Astrocyte (in vitro differentiated cells and primary cell): ENCODE data around the gene HSF2BP. TPM values are rescaled to one million over a fixed set of nuclear protein-coding genes. Genes with fewer than 3 reads are reported as not detected.
A peak's percentile ranks its signal among the peaks of the same experiment; 100 is the strongest.

Source experiments
- DNase-seq: peaks from one replicate; pipeline ENCODE4 v3.0.0-alpha.2; 2010; ENCODE audit warnings: low read depth
- FAIRE-seq: peaks from 2 replicates; lab custom pipeline; 2011; peaks lifted over from hg19 to GRCh38; lab: Jason Lieb, UNC
- H2AFZ ChIP-seq: 2 replicates; pipeline ENCODE4 v1.6.0; 2012; ENCODE audit warnings: low read depth, low read length, inconsistent platforms
- H3K27ac ChIP-seq: 2 replicates; pipeline ENCODE4 v1.5.1; 2011; ENCODE audit warnings: low read depth, low read length, inconsistent platforms
- H3K27me3 ChIP-seq: 2 replicates; pipeline ENCODE4 v1.6.0; 2011; ENCODE audit warnings: low read length, inconsistent platforms; ENCODE audit not compliant: insufficient read depth
- H3K36me3 ChIP-seq: 2 replicates; pipeline ENCODE4 v1.5.1; 2011; ENCODE audit warnings: low read length, inconsistent platforms; ENCODE audit not compliant: insufficient read depth
- H3K4me1 ChIP-seq: 2 replicates; pipeline ENCODE4 v1.5.1; 2011; ENCODE audit warnings: low read length, inconsistent platforms; ENCODE audit not compliant: insufficient read depth
- H3K4me2 ChIP-seq: 2 replicates; pipeline ENCODE4 v1.6.0; 2012; ENCODE audit warnings: low read length, inconsistent platforms
- H3K4me3 ChIP-seq: 2 replicates; pipeline ENCODE4 v1.5.1; 2011; ENCODE audit warnings: low read depth, mild to moderate bottlenecking, low read length, inconsistent platforms; ENCODE audit not compliant: insufficient read depth
- H3K79me2 ChIP-seq: 2 replicates; pipeline ENCODE4 v1.6.0; 2012; ENCODE audit warnings: mild to moderate bottlenecking, low read length, inconsistent platforms; ENCODE audit not compliant: insufficient read depth
- H3K9ac ChIP-seq: 2 replicates; pipeline ENCODE4 v1.6.0; 2012; ENCODE audit warnings: mild to moderate bottlenecking, low read length, inconsistent platforms
- H3K9me3 ChIP-seq: 2 replicates; pipeline ENCODE4 v1.5.1; 2012; ENCODE audit warnings: low read depth, mild to moderate bottlenecking, low read length, inconsistent platforms; ENCODE audit not compliant: insufficient read depth
- H4K20me1 ChIP-seq: 2 replicates; pipeline ENCODE4 v1.6.0; 2012; ENCODE audit warnings: low read length, inconsistent platforms; ENCODE audit not compliant: insufficient read depth
- H3K27ac Mint-ChIP-seq: one replicate; pipeline ENCODE4 v1.8.0; 2021; ENCODE audit warnings: mild to moderate bottlenecking, mixed read lengths; ENCODE audit not compliant: unreplicated experiment
- H3K27me3 Mint-ChIP-seq: one replicate; pipeline ENCODE4 v1.8.0; 2021; ENCODE audit warnings: low read depth, mixed read lengths; ENCODE audit not compliant: unreplicated experiment
- H3K36me3 Mint-ChIP-seq: one replicate; pipeline ENCODE4 v1.8.0; 2021; ENCODE audit warnings: low read depth, mixed read lengths; ENCODE audit not compliant: unreplicated experiment
- H3K4me1 Mint-ChIP-seq: one replicate; pipeline ENCODE4 v1.8.0; 2021; ENCODE audit warnings: low read depth, mixed read lengths; ENCODE audit not compliant: unreplicated experiment
- H3K4me3 Mint-ChIP-seq: one replicate; pipeline ENCODE4 v1.8.0; 2021; ENCODE audit warnings: mild to moderate bottlenecking, moderate library complexity, mixed read lengths; ENCODE audit not compliant: unreplicated experiment
- H3K9me3 Mint-ChIP-seq: one replicate; pipeline ENCODE4 v1.8.0; 2021; ENCODE audit warnings: mild to moderate bottlenecking, mixed read lengths; ENCODE audit not compliant: unreplicated experiment
- CTCF ChIP-seq: IDR thresholded peaks from 2 replicates; pipeline ENCODE4 v1.5.1; 2011; ENCODE audit warnings: low read depth, mild to moderate bottlenecking, inconsistent platforms, low read length, moderate library complexity; ENCODE audit not compliant: insufficient read depth
- EZH2 ChIP-seq: IDR thresholded peaks from 2 replicates; pipeline ENCODE4 v1.6.1; 2012; ENCODE audit warnings: mild to moderate bottlenecking, low read length, inconsistent platforms; ENCODE audit not compliant: insufficient read depth
- total RNA-seq: library from RNA; stranded (reverse); gene quantifications from 2 replicates; pipeline ENCODE4 v1.2.1, GENCODE V29; 2021

HSF2BP gene
- total RNA-seq, 1 donor from 2014 or later = 3.2 TPM

GRCh38 chr21:43645136-43645891 lies 14.0 kb downstream of the HSF2BP start:
- H3K4me1 ChIP-seq = peaks cover 13% of the 10 kb centered on the region
- TF ChIP-seq EZH2 (no peak), CTCF (peak; percentile 75)
- H3K36me3 ChIP-seq = no peaks in the 10 kb centered on the region
- peak overlapping the region; percentile 22 for H3K9ac ChIP-seq
- no peaks in the 10 kb centered on the region for H3K79me2 ChIP-seq
- H3K36me3 Mint-ChIP-seq = no peaks in the 10 kb centered on the region
- peak overlapping the region; percentile 57 for H3K4me2 ChIP-seq
- peak overlapping the region; percentile 93 for H3K27ac Mint-ChIP-seq
- H3K9me3 Mint-ChIP-seq = no peaks in the 10 kb centered on the region
- no peaks in the 10 kb centered on the region for H3K27me3 ChIP-seq
- DNase-seq (peak; percentile 71), FAIRE-seq (peak; percentile 92)
- H2AFZ ChIP-seq = no peak overlapping the region
- no peaks in the 10 kb centered on the region for H3K27me3 Mint-ChIP-seq
- H3K9me3 ChIP-seq = no peaks in the 10 kb centered on the region
- H3K4me3 Mint-ChIP-seq = no peak overlapping the region
- H3K4me1 Mint-ChIP-seq = peaks cover 27% of the 10 kb centered on the region
- H3K27ac ChIP-seq = peak overlapping the region; percentile 18
- H4K20me1 ChIP-seq = no peaks in the 10 kb centered on the region
- H3K4me3 ChIP-seq = no peak overlapping the region

GRCh38 chr21:43644609-43645008 lies 14.7 kb downstream of the HSF2BP start:
- DNase-seq (peak; percentile 80), FAIRE-seq (no peak)
- Histone ChIP-seq H3K4me1 (peaks cover 13% of the 10 kb centered on the region), H3K4me2 (peak overlapping the region; percentile 57), H3K36me3 (no peaks in the 10 kb centered on the region), H4K20me1 (no peaks in the 10 kb centered on the region), H3K79me2 (no peaks in the 10 kb centered on the region), H3K4me3 (no peak overlapping the region), H3K27ac (peak overlapping the region; percentile 35), H3K9me3 (no peaks in the 10 kb centered on the region), H3K9ac (peak overlapping the region; percentile 50), H2AFZ (peak overlapping the region; percentile 15), H3K27me3 (no peaks in the 10 kb centered on the region)
- Mint-ChIP-seq H3K4me1 (peaks cover 27% of the 10 kb centered on the region), H3K9me3 (no peaks in the 10 kb centered on the region), H3K4me3 (no peak overlapping the region), H3K27me3 (no peaks in the 10 kb centered on the region), H3K36me3 (no peaks in the 10 kb centered on the region), H3K27ac (peak overlapping the region; percentile 84)
- no peak for TF ChIP-seq CTCF
- no peak for TF ChIP-seq EZH2

- Histone ChIP-seq H4K20me1 (no peaks in the 10 kb centered on the region), H3K4me1 (peaks cover 13% of the 10 kb centered on the region), H3K4me2 (peak overlapping the region; percentile 57), H3K27me3 (no peaks in the 10 kb centered on the region), H2AFZ (no peak overlapping the region), H3K9me3 (no peaks in the 10 kb centered on the region), H3K4me3 (no peak overlapping the region), H3K79me2 (no peaks in the 10 kb centered on the region), H3K36me3 (no peaks in the 10 kb centered on the region), H3K27ac (peak overlapping the region; percentile 35), H3K9ac (peak overlapping the region; percentile 50)
- Mint-ChIP-seq H3K4me3 (no peak overlapping the region), H3K4me1 (peaks cover 27% of the 10 kb centered on the region), H3K36me3 (no peaks in the 10 kb centered on the region), H3K27me3 (no peaks in the 10 kb centered on the region), H3K27ac (peak overlapping the region; percentile 84), H3K9me3 (no peaks in the 10 kb centered on the region)
- no peak for DNase-seq
- TF ChIP-seq EZH2 (no peak), CTCF (no peak)
- FAIRE-seq = no peak
These were observed 15.2 kb downstream of the HSF2BP start for GRCh38 chr21:43644071-43644470.
